Breast epithelium (tissue), 4 donors: ENCODE data around the gene CLEC11A. TPM values are rescaled to one million over a fixed set of nuclear protein-coding genes. Genes with fewer than 3 reads are reported as not detected.
A peak's percentile ranks its signal among the peaks of the same experiment; 100 is the strongest.

ENCODE experiments used
- DNase-seq, 2 donors: peaks; one replicate each; pipeline ENCODE4 v3.0.0-alpha.2; 2019; ENCODE audit warnings: low spot score in 2 of 2
- H3K27ac ChIP-seq, 2 donors: fragments of 200-600 bp; sonication (generic) in 1 of 2; one replicate each; pipeline ENCODE4 v1.5.1; 2016 to 2019; ENCODE audit warnings: mild to moderate bottlenecking in 1 of 2
- H3K27me3 ChIP-seq, 2 donors: fragments of 200-600 bp; sonication (generic) in 1 of 2; one replicate each; pipeline versions ENCODE4 v1.5.1 to v1.6.0; 2017 to 2019; ENCODE audit warnings: control low read depth in 1 of 2, mild to moderate bottlenecking in 1 of 2
- H3K36me3 ChIP-seq: fragments of 200-600 bp; one replicate; pipeline ENCODE4 v1.5.1; 2019
- H3K4me1 ChIP-seq, 2 donors: fragments of 200-600 bp; sonication (generic); one replicate each; pipeline ENCODE4 v1.5.1; 2016 to 2019; ENCODE audit warnings: control low read depth in 1 of 2
- H3K4me3 ChIP-seq, 3 donors: fragments of 200-600 bp; sonication (generic); 1 replicate in 2 of 3; 2 replicates in 1 of 3; pipeline ENCODE4 v1.5.1; 2016 to 2019; ENCODE audit warnings: mild to moderate bottlenecking in 3 of 3, moderate library complexity in 2 of 3
- H3K9me3 ChIP-seq, 2 donors: fragments of 200-600 bp; sonication (generic) in 1 of 2; one replicate each; pipeline ENCODE4 v1.5.1; 2016 to 2019; ENCODE audit warnings: control low read depth in 1 of 2
- CTCF ChIP-seq, 3 donors: fragments of 450-650 bp; IDR thresholded peaks; one replicate each; pipeline ENCODE4 v1.5.1; 2016 to 2017; ENCODE audit warnings: antibody characterized with exemption in 3 of 3, mild to moderate bottlenecking in 3 of 3, moderate library complexity in 3 of 3
- POLR2A ChIP-seq: fragments of 450-650 bp; IDR thresholded peaks from one replicate; pipeline ENCODE4 v1.6.1; 2016; ENCODE audit warnings: antibody characterized with exemption, mild to moderate bottlenecking, moderate library complexity
- POLR2AphosphoS5 ChIP-seq, 3 donors: sonication (generic); formaldehyde crosslinking; IDR thresholded peaks; one replicate each; pipeline ENCODE4 v1.6.1; 2017; ENCODE audit warnings: antibody characterized with exemption in 3 of 3
- intact Hi-C: fragments of 100-400 bp; cut with DNase I; formaldehyde crosslinking; loops from one replicate; pipeline ENCODE4 v1.15.1; 2023; ENCODE audit warnings: low total_unique reads
- total RNA-seq, 3 donors: library from RNA; depleted of rRNA; stranded (reverse); fragments of >200 nt; gene quantifications; one replicate each; pipeline ENCODE4 v1.1.0, GENCODE V29; 2016

The CLEC11A gene
- total RNA-seq, 3 donors from 2014 or later: 16.4 to 24.3 (median 20.6) TPM

DNA sequence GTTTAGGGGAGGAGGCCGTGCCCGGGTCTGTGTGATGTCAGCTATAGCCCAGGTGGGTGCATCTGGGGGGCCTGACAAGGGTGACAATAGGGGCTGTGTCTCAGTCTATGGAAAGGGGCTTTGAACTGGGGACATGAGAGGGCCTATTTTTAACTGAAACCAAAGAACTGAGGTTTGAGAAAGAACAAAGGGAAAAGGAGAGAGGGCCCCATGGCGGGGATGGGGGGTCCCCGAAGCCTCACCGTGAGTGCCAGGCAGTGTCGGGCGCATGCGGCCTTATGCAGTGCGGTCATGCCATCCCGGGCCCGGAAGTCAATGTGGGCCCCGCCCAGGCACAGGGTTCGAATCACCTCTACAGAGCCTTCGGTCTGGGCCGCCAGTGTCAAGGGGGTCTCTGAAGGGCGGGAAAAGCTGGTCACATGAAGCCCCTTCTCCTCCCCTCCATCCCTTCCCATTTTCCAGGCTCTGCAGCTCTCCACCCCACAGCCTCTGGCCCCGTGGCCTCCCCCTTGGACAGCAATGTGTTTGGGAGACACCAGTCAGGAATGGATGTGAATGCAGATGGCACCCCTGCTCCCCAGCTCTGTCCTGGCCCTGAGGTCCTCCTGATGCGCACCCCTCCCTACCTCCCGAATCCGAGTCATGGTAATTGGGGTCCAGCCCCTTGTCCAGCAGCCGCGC is 9.5 kb upstream of the CLEC11A start:
- no peak for TF ChIP-seq CTCF (IDR thresholded peaks at IDR 0.05)
- TF ChIP-seq POLR2A: no peak
- no peak for TF ChIP-seq POLR2AphosphoS5 (IDR thresholded peaks at IDR 0.05)
- intact Hi-C loops: no loop called here
- Histone ChIP-seq H3K9me3 (no peaks in the 10 kb centered on the region), H3K4me1 (peaks cover 0 to 5% of the 10 kb centered on the region in 2 donors), H3K4me3 (no peak overlapping the region), H3K27ac (no peak overlapping the region), H3K36me3 (no peaks in the 10 kb centered on the region), H3K27me3 (peaks cover 0 to 34% of the 10 kb centered on the region in 2 donors)
- DNase-seq: no peak

DNA sequence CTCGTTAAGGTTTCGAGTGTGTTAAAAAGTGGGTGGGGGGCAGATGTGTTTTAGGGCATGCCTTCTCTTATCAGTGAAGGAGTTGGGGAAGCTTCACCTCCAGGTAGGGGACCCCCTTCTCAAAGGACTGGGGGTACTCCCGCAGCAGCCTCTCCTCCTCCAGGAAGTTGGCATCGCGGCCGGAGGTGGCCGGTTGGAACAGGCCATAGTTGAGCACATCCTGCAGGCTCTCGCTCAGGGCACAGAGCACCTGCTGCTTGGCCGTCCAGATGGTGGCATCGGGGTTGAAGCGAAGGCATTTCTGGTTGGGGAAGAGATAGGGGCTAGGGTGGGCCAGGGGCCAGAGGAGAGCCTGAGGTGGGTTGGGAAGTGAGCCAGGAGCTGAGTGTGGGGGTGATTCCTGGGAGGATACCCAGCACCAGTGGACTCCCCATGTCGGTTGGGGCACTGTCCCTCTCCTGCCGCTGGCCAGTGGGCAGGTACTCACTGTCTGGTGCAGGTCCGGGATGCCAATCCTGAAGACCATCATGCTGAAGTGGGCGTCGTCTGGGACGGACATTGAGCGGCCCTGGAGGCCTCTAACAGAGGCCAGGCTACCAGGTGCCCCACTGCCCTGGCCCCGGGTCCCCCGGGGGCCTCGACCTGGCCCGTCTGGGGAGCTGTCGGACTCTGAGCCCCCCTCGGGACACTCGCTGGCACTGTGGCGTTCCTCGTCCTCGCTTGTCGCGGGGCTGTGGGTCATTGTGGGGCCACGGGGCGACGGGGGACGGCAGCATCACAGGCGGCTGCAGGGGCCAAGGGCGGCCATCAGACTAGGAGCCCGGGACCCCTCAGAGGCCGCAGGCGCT is 6.8 kb upstream of the CLEC11A start:
- peaks cover 0 to 8% of the 10 kb centered on the region in 2 donors for H3K4me1 ChIP-seq
- H3K27ac ChIP-seq: no peak overlapping the region
- H3K36me3 ChIP-seq: no peaks in the 10 kb centered on the region
- no peak overlapping the region for H3K4me3 ChIP-seq
- no peaks in the 10 kb centered on the region for H3K9me3 ChIP-seq
- intact Hi-C loops: no loop called here
- TF ChIP-seq CTCF (IDR thresholded peaks at IDR 0.05) (no peak), POLR2AphosphoS5 (IDR thresholded peaks at IDR 0.05) (no peak), POLR2A (no peak)
- no peak for DNase-seq
- H3K27me3 ChIP-seq: peaks cover 7 to 25% of the 10 kb centered on the region in 2 donors

DNA sequence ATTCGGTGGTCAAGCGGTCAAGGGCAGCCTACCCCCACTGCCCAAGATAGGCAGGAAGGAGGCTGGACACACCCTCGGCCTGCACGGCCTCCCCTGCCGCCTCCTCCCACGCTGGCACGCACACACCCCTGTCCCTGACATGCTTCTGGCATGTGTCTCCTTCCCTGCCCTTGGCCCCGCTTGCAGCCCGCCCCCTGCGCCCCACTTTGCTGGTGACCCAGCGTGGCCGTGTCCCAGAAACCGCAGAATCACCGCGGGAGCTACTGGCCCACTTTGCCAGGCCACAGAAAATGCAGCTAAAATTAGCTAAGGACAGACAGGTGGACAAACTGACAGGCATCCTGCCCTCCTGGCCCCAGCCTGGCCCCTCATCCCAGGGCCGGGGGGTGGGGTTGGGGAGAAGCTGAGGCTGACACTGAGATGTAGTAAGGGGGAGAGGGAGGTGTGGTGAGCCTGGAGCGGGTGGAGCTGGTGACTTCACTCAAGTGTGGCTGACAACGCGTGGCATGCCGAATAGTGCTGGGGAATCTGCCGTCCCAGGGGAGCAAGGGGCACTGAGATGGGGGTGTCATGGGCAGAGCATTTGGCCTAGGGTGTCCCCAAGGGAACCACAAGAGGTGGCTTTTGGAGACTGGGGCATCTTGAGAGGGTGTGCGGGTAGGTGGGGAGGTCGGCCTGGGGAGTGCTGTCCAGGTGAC is 6.0 kb upstream of the CLEC11A start:
- H3K4me3 ChIP-seq: no peak overlapping the region
- peaks cover 0 to 8% of the 10 kb centered on the region in 2 donors for H3K4me1 ChIP-seq
- H3K27ac ChIP-seq: no peak overlapping the region
- intact Hi-C loops: no loop called here
- no peak for DNase-seq
- no peaks in the 10 kb centered on the region for H3K9me3 ChIP-seq
- peaks cover 7 to 25% of the 10 kb centered on the region in 2 donors for H3K27me3 ChIP-seq
- TF ChIP-seq POLR2A (no peak), POLR2AphosphoS5 (IDR thresholded peaks at IDR 0.05) (no peak), CTCF (IDR thresholded peaks at IDR 0.05) (no peak)
- no peaks in the 10 kb centered on the region for H3K36me3 ChIP-seq

- intact Hi-C loops: no loop called here
- peak overlapping the region in 2 of 3 donors; percentile 54 to 78 for H3K4me3 ChIP-seq
- peaks cover 0 to 8% of the 10 kb centered on the region in 2 donors for H3K4me1 ChIP-seq
- H3K27me3 ChIP-seq: peaks cover 7 to 25% of the 10 kb centered on the region in 2 donors
- no peak for DNase-seq
- no peaks in the 10 kb centered on the region for H3K9me3 ChIP-seq
- no peak for TF ChIP-seq POLR2A
- no peak for TF ChIP-seq POLR2AphosphoS5 (IDR thresholded peaks at IDR 0.05)
- TF ChIP-seq CTCF (IDR thresholded peaks at IDR 0.05): no peak
- H3K27ac ChIP-seq: no peak overlapping the region
- H3K36me3 ChIP-seq: no peaks in the 10 kb centered on the region
Measured at GRCh38 chr19:50717891-50718254, 5.3 kb upstream of the CLEC11A start.
